ENCODE measurements around the gene SLAMF7.
A peak's percentile ranks its signal among the peaks of the same experiment; 100 is the strongest.
"Not testable (repeated sequence)": the region's sequence is repeated elsewhere in the genome, so short reads cannot be mapped to it uniquely, and the experiment has no call there.

Gene SLAMF7

DNA sequence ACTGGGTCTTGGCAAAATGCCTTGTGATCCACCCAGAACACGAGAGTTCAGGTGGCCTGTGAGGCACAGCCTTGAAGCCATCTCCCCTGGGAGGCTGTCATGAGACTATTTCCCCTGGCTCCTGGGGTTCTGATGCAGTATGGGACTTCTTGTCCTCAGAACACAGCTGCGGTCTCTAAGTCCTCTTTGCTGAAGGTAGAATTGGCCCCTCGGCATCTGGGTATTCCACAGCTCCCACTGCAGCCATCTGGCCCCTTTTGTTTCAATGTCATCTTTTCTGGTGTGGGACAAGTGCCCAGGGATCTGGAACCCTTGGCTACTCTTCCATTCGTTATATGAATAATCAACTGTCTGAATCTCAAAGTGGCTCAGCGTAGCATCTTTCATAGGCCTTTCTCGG, 39.9 kb downstream of the SLAMF7 start:
- DNase-seq = no peak

DNA sequence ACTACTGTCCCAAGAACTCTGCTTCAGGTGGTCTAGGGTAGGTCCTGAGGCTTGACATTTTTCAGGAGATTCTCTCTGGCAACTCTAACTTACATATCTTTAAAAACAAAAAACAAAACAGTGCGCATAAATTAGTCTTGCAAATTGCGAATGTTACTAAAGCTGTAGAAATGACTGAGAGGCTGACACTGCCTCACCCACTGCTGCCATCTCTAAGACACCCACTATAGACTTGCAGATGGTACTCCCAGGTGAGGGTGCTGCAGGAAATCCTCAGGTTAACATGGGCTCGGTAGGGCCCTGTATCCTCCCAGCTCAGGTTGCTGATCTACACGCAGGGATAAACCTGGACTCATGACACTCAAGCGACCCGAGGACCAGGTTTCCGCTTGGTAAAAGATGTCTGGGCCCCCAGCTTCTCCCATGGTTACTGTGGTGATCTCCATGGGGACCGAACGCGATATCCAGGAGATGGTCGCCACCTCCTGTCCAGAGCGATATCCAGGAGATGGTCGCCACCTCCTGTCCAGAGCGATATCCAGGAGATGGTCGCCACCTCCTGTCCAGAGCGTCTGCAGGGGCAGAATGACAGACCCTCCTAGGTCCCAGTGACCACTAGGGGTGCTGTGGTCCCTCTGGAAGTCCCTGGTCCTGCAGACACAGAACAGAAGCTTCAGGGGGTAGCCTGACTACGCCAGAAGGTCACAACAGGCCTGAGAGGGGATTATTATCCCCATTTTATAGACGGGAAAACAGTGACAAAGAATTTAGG, 40.8 kb downstream of the SLAMF7 start:
- peak; percentile 11 for DNase-seq

GRCh38 chr1:160780398-160780755, 41.3 kb downstream of the SLAMF7 start:
- no peak for DNase-seq

DNA sequence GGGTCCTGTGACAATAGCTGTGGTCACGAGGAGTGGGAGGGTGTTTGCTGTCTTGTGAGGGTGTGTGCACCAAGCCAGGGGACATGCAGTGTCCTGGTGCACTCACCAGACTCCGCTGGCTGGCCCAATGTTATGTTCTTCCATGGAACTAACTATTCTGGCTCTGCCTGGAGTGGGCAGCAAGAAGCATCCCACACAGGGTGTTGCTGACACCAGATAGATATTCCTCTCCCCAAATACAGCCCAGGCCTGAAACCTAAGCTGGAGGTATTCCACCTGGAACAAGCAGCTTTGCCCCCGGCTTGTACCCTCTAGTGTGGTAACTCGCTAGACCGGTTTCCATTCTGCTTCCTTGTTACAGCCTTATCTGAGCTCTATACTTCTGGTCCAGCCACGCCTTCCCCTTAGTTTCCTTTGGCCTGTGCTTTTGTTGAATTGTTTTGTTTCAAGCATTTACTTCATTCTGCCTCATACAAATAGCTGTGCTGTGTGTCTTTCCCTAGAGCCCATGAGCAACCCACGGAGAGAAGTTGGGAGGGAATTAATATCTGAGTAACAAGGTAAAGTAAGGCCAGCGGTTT, 42.2 kb downstream of the SLAMF7 start:
- DNase-seq = no peak

DNA sequence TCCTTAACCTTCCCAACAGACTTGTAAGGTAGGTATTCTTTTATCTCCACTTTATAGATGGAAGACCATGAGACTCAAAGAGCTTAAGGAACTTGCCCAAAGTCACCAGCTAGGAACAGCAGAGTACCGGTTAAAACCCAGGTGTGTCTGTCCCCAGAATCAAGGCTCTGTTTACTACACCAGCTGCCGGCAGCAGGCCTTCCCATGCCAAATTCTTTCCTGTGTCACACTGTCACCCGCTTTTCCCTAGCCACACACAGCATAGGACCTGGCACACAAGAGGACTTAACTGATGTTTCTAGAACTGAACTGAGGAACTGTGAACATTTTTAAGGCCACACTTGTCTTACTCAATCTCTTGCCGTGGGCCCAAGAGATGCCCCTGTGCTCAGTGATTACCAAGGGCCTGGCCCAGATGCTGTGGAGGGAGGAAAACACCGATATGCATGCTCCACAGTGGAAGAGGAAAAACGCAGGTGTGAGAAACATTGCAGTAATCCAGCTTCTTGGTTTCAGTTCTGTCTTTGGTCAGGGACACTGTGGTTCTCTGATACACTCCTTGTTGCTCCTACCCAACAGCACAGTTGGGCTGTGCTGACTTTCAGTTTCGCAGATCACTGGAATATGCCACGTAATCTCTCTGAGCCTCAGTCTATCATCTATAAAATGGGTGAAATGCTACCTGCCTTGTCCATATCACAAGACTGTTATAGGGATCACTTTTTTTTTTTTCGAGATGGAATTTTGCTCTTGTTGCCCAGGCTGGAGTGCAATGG, 43.1 kb downstream of the SLAMF7 start:
- peak; percentile 31 for DNase-seq

DNA sequence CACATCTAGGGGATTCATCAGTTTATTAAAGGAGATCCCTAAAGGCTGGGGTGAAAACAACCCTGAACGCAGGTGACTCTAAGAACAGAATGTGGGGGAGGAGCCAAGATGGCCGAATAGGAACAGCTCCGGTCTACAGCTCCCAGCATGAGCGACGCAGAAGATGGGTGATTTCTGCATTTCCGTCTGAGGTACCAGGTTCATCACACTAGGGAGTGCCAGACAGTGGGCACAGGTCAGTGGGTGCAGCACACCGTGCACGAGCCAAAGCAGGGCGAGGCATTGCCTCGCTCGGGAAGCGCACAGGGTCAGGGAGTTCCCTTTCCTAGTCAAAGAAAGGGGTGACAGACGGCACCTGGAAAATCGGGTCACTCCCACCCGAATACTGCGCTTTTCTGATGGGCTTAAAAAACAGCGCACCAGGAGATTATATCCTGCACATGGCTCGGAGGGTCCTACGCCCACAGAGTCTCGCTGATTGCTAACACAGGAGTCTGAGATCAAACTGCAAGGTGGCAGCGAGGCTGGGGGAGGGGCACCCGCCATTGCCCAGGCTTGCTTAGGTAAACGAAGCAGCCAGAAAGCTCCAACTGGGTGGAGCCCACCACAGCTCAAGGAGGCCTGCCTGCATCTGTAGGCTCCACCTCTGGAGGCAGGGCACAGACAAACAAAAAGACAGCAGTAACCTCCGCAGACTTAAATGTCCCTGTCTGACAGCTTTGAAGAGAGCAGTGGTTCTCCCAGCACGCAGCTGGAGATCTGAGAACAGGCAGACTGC, 44.1 kb downstream of the SLAMF7 start:
- not testable (repeated sequence) for DNase-seq

- no peak for DNase-seq
Measured at GRCh38 chr1:160789051-160789701, 50.1 kb downstream of the SLAMF7 start.

DNA sequence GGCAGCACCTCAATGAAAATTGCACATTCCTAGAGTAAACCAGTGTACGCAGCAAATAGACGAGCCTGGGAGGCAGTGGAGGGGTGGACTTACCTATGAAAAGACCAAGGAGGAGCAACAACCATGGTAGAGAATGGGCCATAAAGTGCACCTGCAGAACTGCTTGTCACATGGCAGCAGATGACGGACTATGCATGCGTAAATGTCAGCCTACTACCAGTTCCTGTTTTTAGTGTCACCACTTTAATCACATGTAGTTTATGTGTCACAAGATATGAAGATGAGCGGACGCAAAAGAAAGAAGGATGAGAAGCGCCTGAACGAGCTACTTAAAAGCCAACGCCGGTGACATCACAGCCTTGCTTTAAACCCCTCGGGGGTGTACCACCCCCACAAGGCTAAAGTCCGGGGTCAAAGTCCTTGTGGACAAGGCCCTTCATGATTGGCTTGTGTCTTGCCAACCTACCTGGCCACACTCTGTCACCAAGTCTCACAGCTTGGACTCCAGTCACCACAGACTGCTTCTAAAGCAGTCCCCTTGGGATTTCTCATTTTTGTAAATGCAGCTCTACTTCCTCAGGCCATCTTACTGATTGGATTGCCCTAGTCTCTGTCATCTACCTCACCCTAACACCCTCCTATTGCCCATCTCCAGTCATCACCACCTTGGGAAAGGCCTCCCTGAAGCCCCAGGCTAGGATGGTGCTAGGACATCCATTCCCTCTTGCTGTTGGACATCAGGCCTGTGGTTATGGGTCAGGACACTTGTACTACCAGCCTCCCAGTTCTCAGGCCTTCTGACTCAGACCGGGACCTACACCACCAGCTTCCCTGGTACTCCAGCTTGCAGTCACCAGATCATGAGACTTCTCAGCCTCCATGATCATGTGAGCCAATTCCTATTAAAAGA, 50.9 kb downstream of the SLAMF7 start:
- DNase-seq = no peak

DNA sequence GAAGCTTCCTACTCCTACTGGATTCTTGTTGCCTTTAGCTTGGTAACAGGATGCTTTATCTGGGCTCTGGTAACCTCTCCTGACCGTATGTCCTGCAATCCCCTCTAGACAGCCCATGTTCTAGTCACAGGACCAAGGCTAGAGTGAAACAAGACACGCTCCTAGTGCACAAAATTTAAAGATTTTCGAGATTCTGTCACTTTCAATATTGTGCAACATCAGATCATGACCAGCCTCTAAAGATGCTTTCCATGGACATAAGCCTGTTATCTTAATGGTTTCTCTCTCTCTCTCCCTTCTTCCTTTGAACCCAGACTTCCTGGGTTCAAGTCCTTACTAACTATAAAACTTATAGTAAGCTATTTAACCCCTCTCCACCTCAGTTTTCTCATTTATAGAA, 55.3 kb downstream of the SLAMF7 start:
- DNase-seq = no peak

DNA sequence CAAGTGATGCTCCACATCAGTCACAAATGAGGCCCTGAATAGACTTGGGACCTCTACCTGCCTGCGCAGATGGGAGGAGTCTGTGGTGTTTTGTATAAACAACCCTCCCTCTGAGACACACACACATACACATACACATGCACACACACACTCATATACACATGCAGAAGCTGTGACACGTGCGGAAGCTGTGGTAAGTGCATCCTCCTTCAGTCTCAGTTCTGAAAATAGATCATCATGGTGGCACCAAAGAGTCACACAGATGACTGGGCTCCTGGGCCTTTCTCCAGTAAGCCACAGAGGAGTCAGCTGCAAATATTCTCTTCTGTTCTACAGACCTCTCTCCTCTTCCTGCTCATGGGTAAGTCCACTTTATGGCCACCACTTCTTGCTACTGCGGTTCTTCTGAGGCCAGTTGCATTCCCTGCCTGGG, 56.9 kb downstream of the SLAMF7 start, which contains the start of gene LY9:
Gene LY9 (plus strand): TSS at position 224 of the 433 bp plus-strand sequence. CDS start 14 bp downstream, at position 238.
- DNase-seq = peak; percentile 77

- DNase-seq = no peak
Measured at GRCh38 chr1:160797271-160797709, 58.2 kb downstream of the SLAMF7 start.

DNA sequence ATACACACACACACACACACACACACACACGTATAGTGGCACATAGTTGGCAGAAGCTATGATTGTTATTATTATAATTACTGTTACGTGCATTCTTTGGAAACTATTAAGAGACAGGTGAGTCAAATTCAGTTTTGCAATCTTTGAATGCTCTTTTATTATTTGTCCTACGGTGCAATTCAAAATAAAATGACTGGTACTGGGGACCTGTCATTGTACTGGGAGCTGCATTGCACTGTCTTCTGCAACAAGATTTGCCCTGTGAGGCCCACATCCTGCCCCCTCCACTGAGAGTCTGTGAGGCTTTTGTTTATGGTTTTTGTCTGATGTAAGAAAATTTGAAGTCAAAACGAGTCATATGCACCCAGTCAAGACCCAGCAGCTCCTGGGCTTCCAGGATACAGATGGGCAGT, 58.8 kb downstream of the SLAMF7 start:
- peak; percentile 73 for DNase-seq

- DNase-seq = no peak
Measured at GRCh38 chr1:160798439-160798838, 59.4 kb downstream of the SLAMF7 start.

DNA sequence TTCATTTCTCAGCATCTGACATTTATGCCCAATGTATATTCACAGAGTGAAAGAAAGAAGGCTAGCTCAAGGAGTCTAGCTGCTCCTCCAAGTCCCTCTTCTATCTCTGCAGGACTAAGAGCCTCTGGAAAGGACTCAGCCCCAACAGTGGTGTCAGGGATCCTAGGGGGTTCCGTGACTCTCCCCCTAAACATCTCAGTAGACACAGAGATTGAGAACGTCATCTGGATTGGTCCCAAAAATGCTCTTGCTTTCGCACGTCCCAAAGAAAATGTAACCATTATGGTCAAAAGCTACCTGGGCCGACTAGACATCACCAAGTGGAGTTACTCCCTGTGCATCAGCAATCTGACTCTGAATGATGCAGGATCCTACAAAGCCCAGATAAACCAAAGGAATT, 60.6 kb downstream of the SLAMF7 start:
- DNase-seq = no peak

DNA sequence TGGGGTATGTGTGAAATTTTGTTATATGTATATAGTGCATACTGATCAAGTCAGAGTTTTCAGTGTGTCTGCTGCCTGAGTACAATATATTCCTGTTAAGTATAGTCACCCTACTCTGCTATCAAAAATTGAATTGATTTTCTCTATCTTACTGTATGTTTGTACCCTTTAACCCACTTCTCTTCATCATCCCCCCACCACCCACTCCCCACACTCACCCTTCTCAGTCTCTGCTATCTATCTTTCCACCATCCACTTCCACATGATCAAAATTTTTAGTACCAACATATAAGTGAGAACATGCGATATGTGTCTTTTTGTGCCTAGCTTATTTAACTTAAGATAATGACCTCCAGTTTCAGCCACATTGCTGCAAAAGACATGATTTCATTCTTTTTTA, 61.1 kb downstream of the SLAMF7 start:
- peak; percentile 50 for DNase-seq

DNA sequence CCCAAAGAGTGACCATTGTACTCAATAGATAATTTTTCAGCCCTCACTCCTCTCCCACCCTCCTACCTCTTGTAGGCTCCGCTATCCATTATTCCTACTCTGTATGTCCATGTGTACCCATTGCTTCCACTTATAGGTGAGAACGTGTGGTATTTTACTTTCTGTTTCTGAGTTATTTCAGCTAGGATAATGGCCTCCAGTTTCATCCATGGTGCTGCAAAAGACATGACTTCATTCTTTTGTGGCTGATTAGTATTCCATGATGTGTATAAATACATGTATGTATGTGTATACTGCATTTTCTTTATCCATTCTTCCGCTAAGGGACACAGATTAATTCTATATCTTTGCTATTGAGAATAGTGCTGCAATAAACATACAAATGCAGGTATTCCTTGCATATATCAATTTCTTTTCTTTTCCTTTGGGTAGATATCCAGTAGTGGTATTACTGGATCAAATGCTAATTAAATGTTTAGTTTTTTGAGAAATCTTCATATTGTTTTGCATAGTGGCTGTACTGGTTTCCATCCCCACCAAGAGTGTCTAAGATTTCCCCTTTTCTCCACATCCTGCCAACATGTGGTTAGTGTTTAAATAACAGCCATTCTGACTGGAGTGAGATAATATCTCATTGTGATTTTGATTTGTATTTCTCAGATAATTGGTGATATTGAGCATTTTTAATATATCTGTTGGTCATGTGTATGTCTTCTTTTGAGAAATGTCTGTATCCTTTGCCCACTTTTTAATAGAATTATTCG, 61.8 kb downstream of the SLAMF7 start:
- no peak for DNase-seq

- no peak for DNase-seq
Measured at GRCh38 chr1:160801836-160802580, 63.0 kb downstream of the SLAMF7 start.
